ENCODE data around the gene DNMBP. TPM values are rescaled to one million over a fixed set of nuclear protein-coding genes. Genes with fewer than 3 reads are reported as not detected.

DNMBP gene
- total RNA-seq, 1 experiment from 2014 or later, result 19.7 TPM

DNA sequence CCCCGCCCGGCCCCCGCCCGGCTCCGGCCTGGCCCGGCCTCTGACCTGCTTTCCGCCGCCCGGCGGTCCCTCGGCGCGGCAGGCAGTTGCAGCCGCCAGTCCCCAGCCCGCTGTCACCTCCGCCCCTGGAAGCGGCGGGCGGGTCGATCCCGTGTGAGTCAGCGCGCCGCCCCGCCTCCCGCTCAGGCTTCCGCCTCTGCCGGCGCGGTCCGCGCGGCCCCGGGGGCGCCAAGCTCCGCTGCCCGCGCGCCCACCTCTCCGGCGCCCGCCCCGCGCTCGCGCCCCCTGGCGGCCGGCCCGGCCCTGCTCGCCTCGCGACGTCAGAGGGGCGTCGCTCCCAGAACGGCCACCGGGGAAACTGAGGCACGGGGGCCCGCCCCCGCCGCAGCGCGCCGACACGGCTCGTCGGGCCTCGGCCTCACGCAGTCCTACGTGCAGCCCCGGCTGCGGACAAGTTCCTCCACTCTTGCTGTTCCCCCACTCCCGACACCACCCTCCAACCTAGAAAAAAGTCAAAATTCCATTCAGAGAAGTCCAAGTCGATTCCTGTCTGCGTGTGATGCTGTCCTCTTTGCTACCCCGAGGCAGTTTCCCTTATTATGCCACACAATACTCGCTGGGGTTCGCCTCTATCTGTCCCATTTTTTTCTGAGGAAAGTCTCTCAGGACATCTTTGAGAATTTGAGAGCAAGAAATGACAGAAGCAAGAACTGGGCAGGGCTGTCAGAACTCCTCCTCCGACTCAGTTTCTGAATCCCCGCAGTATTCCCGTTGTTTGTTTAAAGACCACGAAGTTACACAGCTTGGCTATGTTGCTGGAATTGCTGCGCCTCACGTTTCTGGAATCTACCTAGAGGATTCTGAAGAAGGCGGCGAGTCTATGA, at the start of gene DNMBP (continued):
- TF ChIP-seq SP1 (CRISPR knock-in tag; conservative IDR thresholded peaks at IDR 0.05), result peak; percentile 82
- TF ChIP-seq, protein P1, sequence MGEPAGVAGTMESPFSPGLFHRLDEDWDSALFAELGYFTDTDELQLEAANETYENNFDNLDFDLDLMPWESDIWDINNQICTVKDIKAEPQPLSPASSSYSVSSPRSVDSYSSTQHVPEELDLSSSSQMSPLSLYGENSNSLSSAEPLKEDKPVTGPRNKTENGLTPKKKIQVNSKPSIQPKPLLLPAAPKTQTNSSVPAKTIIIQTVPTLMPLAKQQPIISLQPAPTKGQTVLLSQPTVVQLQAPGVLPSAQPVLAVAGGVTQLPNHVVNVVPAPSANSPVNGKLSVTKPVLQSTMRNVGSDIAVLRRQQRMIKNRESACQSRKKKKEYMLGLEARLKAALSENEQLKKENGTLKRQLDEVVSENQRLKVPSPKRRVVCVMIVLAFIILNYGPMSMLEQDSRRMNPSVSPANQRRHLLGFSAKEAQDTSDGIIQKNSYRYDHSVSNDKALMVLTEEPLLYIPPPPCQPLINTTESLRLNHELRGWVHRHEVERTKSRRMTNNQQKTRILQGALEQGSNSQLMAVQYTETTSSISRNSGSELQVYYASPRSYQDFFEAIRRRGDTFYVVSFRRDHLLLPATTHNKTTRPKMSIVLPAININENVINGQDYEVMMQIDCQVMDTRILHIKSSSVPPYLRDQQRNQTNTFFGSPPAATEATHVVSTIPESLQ (CRISPR knock-in tag; IDR thresholded peaks at IDR 0.05), result no peak
- no peak for TF ChIP-seq SOX15 (CRISPR knock-in tag; IDR thresholded peaks at IDR 0.05)
- TF ChIP-seq, protein P2, sequence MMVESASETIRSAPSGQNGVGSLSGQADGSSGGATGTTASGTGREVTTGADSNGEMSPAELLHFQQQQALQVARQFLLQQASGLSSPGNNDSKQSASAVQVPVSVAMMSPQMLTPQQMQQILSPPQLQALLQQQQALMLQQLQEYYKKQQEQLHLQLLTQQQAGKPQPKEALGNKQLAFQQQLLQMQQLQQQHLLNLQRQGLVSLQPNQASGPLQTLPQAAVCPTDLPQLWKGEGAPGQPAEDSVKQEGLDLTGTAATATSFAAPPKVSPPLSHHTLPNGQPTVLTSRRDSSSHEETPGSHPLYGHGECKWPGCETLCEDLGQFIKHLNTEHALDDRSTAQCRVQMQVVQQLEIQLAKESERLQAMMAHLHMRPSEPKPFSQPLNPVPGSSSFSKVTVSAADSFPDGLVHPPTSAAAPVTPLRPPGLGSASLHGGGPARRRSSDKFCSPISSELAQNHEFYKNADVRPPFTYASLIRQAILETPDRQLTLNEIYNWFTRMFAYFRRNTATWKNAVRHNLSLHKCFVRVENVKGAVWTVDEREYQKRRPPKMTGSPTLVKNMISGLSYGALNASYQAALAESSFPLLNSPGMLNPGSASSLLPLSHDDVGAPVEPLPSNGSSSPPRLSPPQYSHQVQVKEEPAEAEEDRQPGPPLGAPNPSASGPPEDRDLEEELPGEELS (CRISPR knock-in tag; IDR thresholded peaks at IDR 0.05), result 0 out of 2 replicates have a peak, but pooled peaks have one; percentile 21
- TF ChIP-seq, protein P3, sequence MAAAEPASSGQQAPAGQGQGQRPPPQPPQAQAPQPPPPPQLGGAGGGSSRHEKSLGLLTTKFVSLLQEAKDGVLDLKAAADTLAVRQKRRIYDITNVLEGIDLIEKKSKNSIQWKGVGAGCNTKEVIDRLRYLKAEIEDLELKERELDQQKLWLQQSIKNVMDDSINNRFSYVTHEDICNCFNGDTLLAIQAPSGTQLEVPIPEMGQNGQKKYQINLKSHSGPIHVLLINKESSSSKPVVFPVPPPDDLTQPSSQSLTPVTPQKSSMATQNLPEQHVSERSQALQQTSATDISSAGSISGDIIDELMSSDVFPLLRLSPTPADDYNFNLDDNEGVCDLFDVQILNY (CRISPR knock-in tag; IDR thresholded peaks at IDR 0.05), result peak; percentile 73; the same call in 1 of the 2 replicates
- TF ChIP-seq, protein P4, sequence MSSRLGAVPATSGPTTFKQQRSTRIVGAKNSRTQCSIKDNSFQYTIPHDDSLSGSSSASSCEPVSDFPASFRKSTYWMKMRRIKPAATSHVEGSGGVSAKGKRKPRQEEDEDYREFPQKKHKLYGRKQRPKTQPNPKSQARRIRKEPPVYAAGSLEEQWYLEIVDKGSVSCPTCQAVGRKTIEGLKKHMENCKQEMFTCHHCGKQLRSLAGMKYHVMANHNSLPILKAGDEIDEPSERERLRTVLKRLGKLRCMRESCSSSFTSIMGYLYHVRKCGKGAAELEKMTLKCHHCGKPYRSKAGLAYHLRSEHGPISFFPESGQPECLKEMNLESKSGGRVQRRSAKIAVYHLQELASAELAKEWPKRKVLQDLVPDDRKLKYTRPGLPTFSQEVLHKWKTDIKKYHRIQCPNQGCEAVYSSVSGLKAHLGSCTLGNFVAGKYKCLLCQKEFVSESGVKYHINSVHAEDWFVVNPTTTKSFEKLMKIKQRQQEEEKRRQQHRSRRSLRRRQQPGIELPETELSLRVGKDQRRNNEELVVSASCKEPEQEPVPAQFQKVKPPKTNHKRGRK (CRISPR knock-in tag; IDR thresholded peaks at IDR 0.05; ENCODE audit: borderline replicate concordance), result no peak
- 0 out of 2 replicates have a peak, but pooled peaks have one; percentile 9 for TF ChIP-seq CREM (CRISPR knock-in tag; IDR thresholded peaks at IDR 0.05)
- TF ChIP-seq, protein P5, sequence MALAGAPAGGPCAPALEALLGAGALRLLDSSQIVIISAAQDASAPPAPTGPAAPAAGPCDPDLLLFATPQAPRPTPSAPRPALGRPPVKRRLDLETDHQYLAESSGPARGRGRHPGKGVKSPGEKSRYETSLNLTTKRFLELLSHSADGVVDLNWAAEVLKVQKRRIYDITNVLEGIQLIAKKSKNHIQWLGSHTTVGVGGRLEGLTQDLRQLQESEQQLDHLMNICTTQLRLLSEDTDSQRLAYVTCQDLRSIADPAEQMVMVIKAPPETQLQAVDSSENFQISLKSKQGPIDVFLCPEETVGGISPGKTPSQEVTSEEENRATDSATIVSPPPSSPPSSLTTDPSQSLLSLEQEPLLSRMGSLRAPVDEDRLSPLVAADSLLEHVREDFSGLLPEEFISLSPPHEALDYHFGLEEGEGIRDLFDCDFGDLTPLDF (CRISPR knock-in tag; IDR thresholded peaks at IDR 0.05), result no peak
- TF ChIP-seq, protein P6, sequence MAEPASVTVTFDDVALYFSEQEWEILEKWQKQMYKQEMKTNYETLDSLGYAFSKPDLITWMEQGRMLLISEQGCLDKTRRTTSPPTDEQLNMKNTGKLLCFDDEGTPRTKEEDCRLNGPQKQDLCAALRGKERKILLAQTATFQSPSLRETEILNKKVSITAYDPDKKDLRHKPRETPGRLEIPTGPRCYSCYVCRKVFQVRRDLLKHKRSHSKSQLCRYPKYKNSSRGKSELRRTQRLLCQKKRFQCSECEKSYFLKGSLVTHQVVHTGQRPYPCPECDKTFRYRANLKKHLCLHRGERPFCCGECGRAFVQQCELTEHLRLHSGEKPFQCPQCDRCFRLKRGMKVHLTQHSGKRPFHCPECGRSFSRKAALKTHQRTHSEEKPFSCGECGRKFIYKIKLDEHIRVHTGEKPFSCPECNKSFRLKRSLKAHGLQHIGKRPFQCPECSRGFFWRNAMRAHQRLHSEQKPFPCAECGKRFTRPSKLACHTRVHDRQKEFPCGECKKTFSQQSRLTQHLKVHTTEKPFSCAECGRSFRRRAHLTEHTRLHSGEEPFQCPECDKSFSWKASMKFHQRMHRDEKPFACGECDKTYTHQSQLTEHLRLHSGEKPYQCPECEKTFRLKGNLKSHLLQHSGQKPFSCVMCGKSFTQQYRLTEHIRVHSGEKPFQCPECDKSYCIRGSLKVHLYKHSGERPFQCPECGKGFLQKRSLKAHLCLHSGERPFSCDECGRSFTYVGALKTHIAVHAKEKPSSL (CRISPR knock-in tag; conservative IDR thresholded peaks at IDR 0.05), result no peak
- TF ChIP-seq, protein P7, sequence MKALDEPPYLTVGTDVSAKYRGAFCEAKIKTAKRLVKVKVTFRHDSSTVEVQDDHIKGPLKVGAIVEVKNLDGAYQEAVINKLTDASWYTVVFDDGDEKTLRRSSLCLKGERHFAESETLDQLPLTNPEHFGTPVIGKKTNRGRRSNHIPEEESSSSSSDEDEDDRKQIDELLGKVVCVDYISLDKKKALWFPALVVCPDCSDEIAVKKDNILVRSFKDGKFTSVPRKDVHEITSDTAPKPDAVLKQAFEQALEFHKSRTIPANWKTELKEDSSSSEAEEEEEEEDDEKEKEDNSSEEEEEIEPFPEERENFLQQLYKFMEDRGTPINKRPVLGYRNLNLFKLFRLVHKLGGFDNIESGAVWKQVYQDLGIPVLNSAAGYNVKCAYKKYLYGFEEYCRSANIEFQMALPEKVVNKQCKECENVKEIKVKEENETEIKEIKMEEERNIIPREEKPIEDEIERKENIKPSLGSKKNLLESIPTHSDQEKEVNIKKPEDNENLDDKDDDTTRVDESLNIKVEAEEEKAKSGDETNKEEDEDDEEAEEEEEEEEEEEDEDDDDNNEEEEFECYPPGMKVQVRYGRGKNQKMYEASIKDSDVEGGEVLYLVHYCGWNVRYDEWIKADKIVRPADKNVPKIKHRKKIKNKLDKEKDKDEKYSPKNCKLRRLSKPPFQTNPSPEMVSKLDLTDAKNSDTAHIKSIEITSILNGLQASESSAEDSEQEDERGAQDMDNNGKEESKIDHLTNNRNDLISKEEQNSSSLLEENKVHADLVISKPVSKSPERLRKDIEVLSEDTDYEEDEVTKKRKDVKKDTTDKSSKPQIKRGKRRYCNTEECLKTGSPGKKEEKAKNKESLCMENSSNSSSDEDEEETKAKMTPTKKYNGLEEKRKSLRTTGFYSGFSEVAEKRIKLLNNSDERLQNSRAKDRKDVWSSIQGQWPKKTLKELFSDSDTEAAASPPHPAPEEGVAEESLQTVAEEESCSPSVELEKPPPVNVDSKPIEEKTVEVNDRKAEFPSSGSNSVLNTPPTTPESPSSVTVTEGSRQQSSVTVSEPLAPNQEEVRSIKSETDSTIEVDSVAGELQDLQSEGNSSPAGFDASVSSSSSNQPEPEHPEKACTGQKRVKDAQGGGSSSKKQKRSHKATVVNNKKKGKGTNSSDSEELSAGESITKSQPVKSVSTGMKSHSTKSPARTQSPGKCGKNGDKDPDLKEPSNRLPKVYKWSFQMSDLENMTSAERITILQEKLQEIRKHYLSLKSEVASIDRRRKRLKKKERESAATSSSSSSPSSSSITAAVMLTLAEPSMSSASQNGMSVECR (CRISPR knock-in tag; IDR thresholded peaks at IDR 0.05; ENCODE audit: borderline replicate concordance), result no peak
- TF ChIP-seq, protein P8, sequence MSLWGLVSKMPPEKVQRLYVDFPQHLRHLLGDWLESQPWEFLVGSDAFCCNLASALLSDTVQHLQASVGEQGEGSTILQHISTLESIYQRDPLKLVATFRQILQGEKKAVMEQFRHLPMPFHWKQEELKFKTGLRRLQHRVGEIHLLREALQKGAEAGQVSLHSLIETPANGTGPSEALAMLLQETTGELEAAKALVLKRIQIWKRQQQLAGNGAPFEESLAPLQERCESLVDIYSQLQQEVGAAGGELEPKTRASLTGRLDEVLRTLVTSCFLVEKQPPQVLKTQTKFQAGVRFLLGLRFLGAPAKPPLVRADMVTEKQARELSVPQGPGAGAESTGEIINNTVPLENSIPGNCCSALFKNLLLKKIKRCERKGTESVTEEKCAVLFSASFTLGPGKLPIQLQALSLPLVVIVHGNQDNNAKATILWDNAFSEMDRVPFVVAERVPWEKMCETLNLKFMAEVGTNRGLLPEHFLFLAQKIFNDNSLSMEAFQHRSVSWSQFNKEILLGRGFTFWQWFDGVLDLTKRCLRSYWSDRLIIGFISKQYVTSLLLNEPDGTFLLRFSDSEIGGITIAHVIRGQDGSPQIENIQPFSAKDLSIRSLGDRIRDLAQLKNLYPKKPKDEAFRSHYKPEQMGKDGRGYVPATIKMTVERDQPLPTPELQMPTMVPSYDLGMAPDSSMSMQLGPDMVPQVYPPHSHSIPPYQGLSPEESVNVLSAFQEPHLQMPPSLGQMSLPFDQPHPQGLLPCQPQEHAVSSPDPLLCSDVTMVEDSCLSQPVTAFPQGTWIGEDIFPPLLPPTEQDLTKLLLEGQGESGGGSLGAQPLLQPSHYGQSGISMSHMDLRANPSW (CRISPR knock-in tag; conservative IDR thresholded peaks at IDR 0.05; ENCODE audit: low read depth), result peak; percentile 76; the same call in 1 of the 2 replicates
